WTC11 (cell line): ENCODE measurements around the gene ACP4. TPM values are rescaled to one million over a fixed set of nuclear protein-coding genes. Genes with fewer than 3 reads are reported as not detected.

ENCODE experiments used
- ATAC-seq: fragments of 200-7000 bp; cut with Tn5 transposase; 2 replicates; pipeline ENCODE4 v1.10.0; 2021; ENCODE audit warnings: mild to moderate bottlenecking, moderate library complexity
- CTCF ChIA-PET: fragments of 300-600 bp; sonication (Branson Sonifier 250); formaldehyde crosslinking; loops from one replicate; lab custom pipeline; 2021; ENCODE audit warnings: antibody characterized with exemption; lab: Charles Lee
- POLR2A ChIA-PET: fragments of 350-600 bp; sonication (Branson Sonifier 250); formaldehyde crosslinking; loops from one replicate; lab custom pipeline; 2021; ENCODE audit warnings: antibody characterized with exemption; lab: Charles Lee
- DNase-seq: peaks from one replicate; pipeline ENCODE4 v3.0.0; 2021; ENCODE audit warnings: low spot score
- H3K27ac Mint-ChIP-seq: 2 replicates; pipeline ENCODE4 v1.8.0; 2021; ENCODE audit warnings: mixed read lengths
- H3K27me3 Mint-ChIP-seq: 2 replicates; pipeline ENCODE4 v1.8.0; 2021; ENCODE audit warnings: low read depth, mild to moderate bottlenecking, moderate library complexity, mixed read lengths
- H3K36me3 Mint-ChIP-seq: 2 replicates; pipeline ENCODE4 v1.8.0; 2021; ENCODE audit warnings: mixed read lengths
- H3K4me1 Mint-ChIP-seq: 2 replicates; pipeline ENCODE4 v1.8.0; 2022; ENCODE audit warnings: mixed read lengths
- H3K4me3 Mint-ChIP-seq: 2 replicates; pipeline ENCODE4 v1.8.0; 2021; ENCODE audit warnings: mild to moderate bottlenecking, moderate library complexity, mixed read lengths
- H3K9me3 Mint-ChIP-seq: 2 replicates; pipeline ENCODE4 v1.8.0; 2021; ENCODE audit warnings: mixed read lengths
- ATF6 ChIP-seq: sonication (generic); formaldehyde crosslinking; IDR thresholded peaks from 2 replicates; pipeline ENCODE4 v1.8.1; 2023; ENCODE audit warnings: mild to moderate bottlenecking, missing genetic modification reagents
- CTCF ChIP-seq: fragments of 200-600 bp; IDR thresholded peaks from 2 replicates; pipeline ENCODE4 v1.8.0; 2022; ENCODE audit warnings: antibody characterized with exemption
- E2F4 ChIP-seq: sonication (generic); formaldehyde crosslinking; IDR thresholded peaks from 2 replicates; pipeline ENCODE4 v1.8.1; 2022; ENCODE audit warnings: low read depth, mild to moderate bottlenecking, moderate library complexity, missing genetic modification reagents, borderline replicate concordance
- E2F5 ChIP-seq: sonication (generic); formaldehyde crosslinking; IDR thresholded peaks from 2 replicates; pipeline ENCODE4 v1.8.1; 2022; ENCODE audit warnings: mild to moderate bottlenecking, moderate library complexity, missing genetic modification reagents
- EMX1 ChIP-seq: fragments of 250-450 bp; sonication (Bioruptor Pico); IDR thresholded peaks from 2 replicates; pipeline ENCODE4 v1.8.0; 2021; ENCODE audit warnings: mild to moderate bottlenecking
- ETV6 ChIP-seq: sonication (generic); formaldehyde crosslinking; IDR thresholded peaks from 2 replicates; pipeline ENCODE4 v1.8.1; 2022; ENCODE audit warnings: mild to moderate bottlenecking, missing genetic modification reagents
- GABPB1 ChIP-seq: sonication (generic); formaldehyde crosslinking; IDR thresholded peaks from 2 replicates; pipeline ENCODE4 v1.8.1; 2023; ENCODE audit warnings: mild to moderate bottlenecking, missing genetic modification reagents
- HMGA2 ChIP-seq: fragments of 250-450 bp; sonication (Bioruptor Pico); IDR thresholded peaks from 2 replicates; pipeline ENCODE4 v1.4.0; 2021; ENCODE audit warnings: mild to moderate bottlenecking, moderate library complexity
- PRDM15 ChIP-seq: sonication (generic); formaldehyde crosslinking; IDR thresholded peaks from 2 replicates; pipeline ENCODE4 v1.8.0; 2022; ENCODE audit warnings: missing genetic modification reagents
- PRRX2 ChIP-seq: fragments of 250-450 bp; sonication (Bioruptor Pico); IDR thresholded peaks from 2 replicates; pipeline ENCODE4 v1.8.0; 2021; ENCODE audit warnings: mild to moderate bottlenecking
- TEAD1 ChIP-seq: sonication (generic); formaldehyde crosslinking; IDR thresholded peaks from 2 replicates; pipeline ENCODE4 v1.8.0; 2022; ENCODE audit warnings: mild to moderate bottlenecking, missing genetic modification reagents
- USF1 ChIP-seq: sonication (generic); formaldehyde crosslinking; IDR thresholded peaks from 2 replicates; pipeline ENCODE4 v1.8.0; 2022; ENCODE audit warnings: mild to moderate bottlenecking, missing genetic modification reagents
- ZNF138 ChIP-seq: sonication (generic); formaldehyde crosslinking; conservative IDR thresholded peaks from 2 replicates; pipeline ENCODE4 v1.8.1; 2022; ENCODE audit warnings: mild to moderate bottlenecking, moderate library complexity, missing genetic modification reagents
- ZNF232 ChIP-seq: sonication (generic); formaldehyde crosslinking; IDR thresholded peaks from 2 replicates; pipeline ENCODE4 v1.8.0; 2022; ENCODE audit warnings: mild to moderate bottlenecking, missing genetic modification reagents
- ZNF425 ChIP-seq: fragments of 250-450 bp; sonication (Bioruptor Pico); conservative IDR thresholded peaks from 2 replicates; pipeline ENCODE4 v1.9.0; 2021; ENCODE audit warnings: mild to moderate bottlenecking
- total RNA-seq: library from RNA; stranded (reverse); gene quantifications from 3 replicates; pipeline ENCODE4 v1.2.3, GENCODE V29; 2021

The ACP4 gene
- total RNA-seq, 1 experiment from 2014 or later = not detected

GRCh38 chr19:50830266-50831025 is 40.2 kb downstream of the ACP4 start (continued):
- TF ChIP-seq ETV6 (CRISPR knock-in tag) (no peak), CTCF (no peak), EMX1 (no peak), ATF6 (CRISPR knock-in tag) (no peak)

GRCh38 chr19:50831026-50831396 is 40.8 kb downstream of the ACP4 start:
- no peaks in the 10 kb centered on the region for H3K9me3 Mint-ChIP-seq
- CTCF ChIA-PET = no interaction called here
- H3K27ac Mint-ChIP-seq = no peak overlapping the region
- POLR2A ChIA-PET = no interaction called here
- TF ChIP-seq ZNF138 = no peak
- TF ChIP-seq GABPB1 = no peak
- TF ChIP-seq HMGA2 (CRISPR knock-in tag) = no peak
- no peak for TF ChIP-seq E2F5 (CRISPR knock-in tag)
- TF ChIP-seq PRDM15 (CRISPR knock-in tag) = no peak
- TF ChIP-seq PRRX2 (CRISPR knock-in tag) = no peak
- no peak for TF ChIP-seq E2F4
- TF ChIP-seq ETV6 (CRISPR knock-in tag) = no peak
- TF ChIP-seq ZNF232 = no peak
- TF ChIP-seq TEAD1 (CRISPR knock-in tag) = no peak
- TF ChIP-seq EMX1 = no peak
- TF ChIP-seq ZNF425 (CRISPR knock-in tag) = no peak
- no peak for TF ChIP-seq USF1 (CRISPR knock-in tag)
- TF ChIP-seq, all 79 proteins: peak for 0
- H3K36me3 Mint-ChIP-seq = no peaks in the 10 kb centered on the region
- peaks cover 3% of the 10 kb centered on the region; the same call in 1 of the 2 replicates for H3K4me1 Mint-ChIP-seq
- DNase-seq (no peak), ATAC-seq (no peak)
- no peak overlapping the region for H3K4me3 Mint-ChIP-seq
- H3K27me3 Mint-ChIP-seq = peaks cover 56% of the 10 kb centered on the region
